Endometrium (tissue), 2 donors: Measurements from ENCODE around the gene KIF11.
A peak's percentile ranks its signal among the peaks of the same experiment; 100 is the strongest.
"Not testable (repeated sequence)": the region's sequence is repeated elsewhere in the genome, so short reads cannot be mapped to it uniquely, and the experiment has no call there.

Source experiments
- FAIRE-seq: peaks from 2 replicates; lab custom pipeline; 2012; peaks lifted over from hg19 to GRCh38; lab: Jason Lieb, UNC
- donor health status: control.
- donor health status: control.

KIF11 gene

GRCh38 chr10:92592761-92593618 is at the start of gene KIF11:
KIF11 (plus strand) TSS chr10:92593130; CDS start chr10:92593376, 246 bp downstream.
- FAIRE-seq: peak; percentile 97

- FAIRE-seq: no peak
Measured at GRCh38 chr10:92544296-92544695, 48.6 kb upstream of the KIF11 start.

- FAIRE-seq: no peak
Measured at GRCh38 chr10:92545556-92545955, 47.4 kb upstream of the KIF11 start.

- FAIRE-seq: no peak
Measured at GRCh38 chr10:92547676-92548075, 45.3 kb upstream of the KIF11 start.

GRCh38 chr10:92550924-92551323 is 42.0 kb upstream of the KIF11 start:
- no peak for FAIRE-seq

- FAIRE-seq: no peak
Measured at GRCh38 chr10:92552310-92552709, 40.6 kb upstream of the KIF11 start.

GRCh38 chr10:92553959-92554358 is 39.0 kb upstream of the KIF11 start:
- FAIRE-seq: no peak

GRCh38 chr10:92559046-92559445 is 33.9 kb upstream of the KIF11 start:
- FAIRE-seq: no peak

GRCh38 chr10:92562424-92562823 is 30.5 kb upstream of the KIF11 start:
- FAIRE-seq: no peak

GRCh38 chr10:92567952-92568600 is 24.9 kb upstream of the KIF11 start:
- no peak for FAIRE-seq

GRCh38 chr10:92569071-92569470 is 23.9 kb upstream of the KIF11 start:
- no peak for FAIRE-seq

- FAIRE-seq: not testable (repeated sequence)
Measured at GRCh38 chr10:92569663-92570062, 23.3 kb upstream of the KIF11 start.

GRCh38 chr10:92571649-92572048 is 21.3 kb upstream of the KIF11 start:
- no peak for FAIRE-seq

- FAIRE-seq: no peak
Measured at GRCh38 chr10:92572362-92573090, 20.4 kb upstream of the KIF11 start.

GRCh38 chr10:92573091-92573797 is 19.7 kb upstream of the KIF11 start:
- FAIRE-seq: no peak

- FAIRE-seq: no peak
Measured at GRCh38 chr10:92573798-92574547, 19.0 kb upstream of the KIF11 start, which contains the start of gene IDE. IDE (minus strand) TSS chr10:92574093; CDS start chr10:92574019, 74 bp downstream.

- no peak for FAIRE-seq
Measured at GRCh38 chr10:92574548-92575261, 18.2 kb upstream of the KIF11 start.

- FAIRE-seq: no peak
Measured at GRCh38 chr10:92575961-92576360, 17.0 kb upstream of the KIF11 start.

GRCh38 chr10:92582347-92582746 is 10.6 kb upstream of the KIF11 start:
- FAIRE-seq: not testable (repeated sequence)
